Occipital lobe (tissue), 2 donors: ENCODE measurements around the gene EFTUD2. TPM values are rescaled to one million over a fixed set of nuclear protein-coding genes. Genes with fewer than 3 reads are reported as not detected.

Source experiments
- DNase-seq: peaks from one replicate; lab custom pipeline; 2025; lab: John Stamatoyannopoulos, UW
- total RNA-seq: library from RNA; depleted of rRNA; stranded (reverse); fragments of >200 nt; gene quantifications from one replicate; pipeline ENCODE4 v1.2.3, GENCODE V29; 2014

The EFTUD2 gene
- total RNA-seq, 1 donor from 2014 or later: 88.9 TPM

- DNase-seq: no peak
Observed at GRCh38 chr17:44910231-44911106, 11.2 kb upstream of the EFTUD2 start.

- no peak for DNase-seq
Observed at GRCh38 chr17:44909681-44910144, 10.5 kb upstream of the EFTUD2 start.

- no peak for DNase-seq
Observed at GRCh38 chr17:44908761-44909326, 9.6 kb upstream of the EFTUD2 start.

GRCh38 chr17:44907729-44908470 lies 8.7 kb upstream of the EFTUD2 start:
- no peak for DNase-seq

- no peak for DNase-seq
Observed at GRCh38 chr17:44906763-44907728, 7.8 kb upstream of the EFTUD2 start.

GRCh38 chr17:44906010-44906646 lies 6.9 kb upstream of the EFTUD2 start:
- no peak for DNase-seq

- no peak for DNase-seq
Observed at GRCh38 chr17:44905006-44906000, 6.1 kb upstream of the EFTUD2 start.

- no peak for DNase-seq
Observed at GRCh38 chr17:44904001-44904984, 5.0 kb upstream of the EFTUD2 start.

- DNase-seq: no peak
Observed at GRCh38 chr17:44903012-44903685, 3.9 kb upstream of the EFTUD2 start.

- no peak for DNase-seq
Observed at GRCh38 chr17:44902135-44902760, 3.0 kb upstream of the EFTUD2 start.

- no peak for DNase-seq
Observed at GRCh38 chr17:44901411-44901921, 2.2 kb upstream of the EFTUD2 start.

GRCh38 chr17:44900894-44901293 lies 1.6 kb upstream of the EFTUD2 start:
- no peak for DNase-seq

- no peak for DNase-seq
Observed at GRCh38 chr17:44898768-44899073, 524 bp downstream of the EFTUD2 start.

- DNase-seq: no peak
Observed at GRCh38 chr17:44894642-44895041, 4.6 kb downstream of the EFTUD2 start.

GRCh38 chr17:44892250-44892649 lies 7.0 kb downstream of the EFTUD2 start:
- no peak for DNase-seq

GRCh38 chr17:44889003-44889402 lies 10.2 kb downstream of the EFTUD2 start:
- DNase-seq: no peak
